Central memory CD8-positive, alpha-beta T cell (primary cell): ENCODE results near the gene SEMA5A.

ENCODE experiments used
- ATAC-seq: fragments of 150-1000 bp; cut with Tn5 transposase; replicated peaks from 2 replicates; pipeline ENCODE4 v1.10.0; 2022; ENCODE audit warnings: mild to moderate bottlenecking, moderate FRiP score, moderate number of reproducible peaks; ENCODE audit not compliant: poor library complexity, severe bottlenecking; ENCODE audit errors: extremely low read depth
- DNase-seq, 2 donors: peaks; one replicate each; pipeline ENCODE4 v3.0.0; 2021; ENCODE audit warnings: low spot score in 2 of 2
- H3K27ac Mint-ChIP-seq: one replicate; pipeline ENCODE4 v1.8.0; 2022; ENCODE audit warnings: low read depth, mild to moderate bottlenecking, moderate library complexity, mixed read lengths
- H3K27me3 Mint-ChIP-seq: one replicate; pipeline ENCODE4 v1.8.0; 2022; ENCODE audit warnings: mixed read lengths
- H3K36me3 Mint-ChIP-seq: one replicate; pipeline ENCODE4 v1.8.0; 2022; ENCODE audit warnings: mild to moderate bottlenecking, moderate library complexity, mixed read lengths; ENCODE audit not compliant: insufficient read depth
- H3K4me1 Mint-ChIP-seq: one replicate; pipeline ENCODE4 v1.8.0; 2022; ENCODE audit warnings: mixed read lengths
- H3K4me3 Mint-ChIP-seq: one replicate; pipeline ENCODE4 v1.8.0; 2022; ENCODE audit warnings: mild to moderate bottlenecking, moderate library complexity, mixed read lengths
- H3K9me3 Mint-ChIP-seq: one replicate; pipeline ENCODE4 v1.8.0; 2022; ENCODE audit warnings: mixed read lengths

SEMA5A gene

DNA sequence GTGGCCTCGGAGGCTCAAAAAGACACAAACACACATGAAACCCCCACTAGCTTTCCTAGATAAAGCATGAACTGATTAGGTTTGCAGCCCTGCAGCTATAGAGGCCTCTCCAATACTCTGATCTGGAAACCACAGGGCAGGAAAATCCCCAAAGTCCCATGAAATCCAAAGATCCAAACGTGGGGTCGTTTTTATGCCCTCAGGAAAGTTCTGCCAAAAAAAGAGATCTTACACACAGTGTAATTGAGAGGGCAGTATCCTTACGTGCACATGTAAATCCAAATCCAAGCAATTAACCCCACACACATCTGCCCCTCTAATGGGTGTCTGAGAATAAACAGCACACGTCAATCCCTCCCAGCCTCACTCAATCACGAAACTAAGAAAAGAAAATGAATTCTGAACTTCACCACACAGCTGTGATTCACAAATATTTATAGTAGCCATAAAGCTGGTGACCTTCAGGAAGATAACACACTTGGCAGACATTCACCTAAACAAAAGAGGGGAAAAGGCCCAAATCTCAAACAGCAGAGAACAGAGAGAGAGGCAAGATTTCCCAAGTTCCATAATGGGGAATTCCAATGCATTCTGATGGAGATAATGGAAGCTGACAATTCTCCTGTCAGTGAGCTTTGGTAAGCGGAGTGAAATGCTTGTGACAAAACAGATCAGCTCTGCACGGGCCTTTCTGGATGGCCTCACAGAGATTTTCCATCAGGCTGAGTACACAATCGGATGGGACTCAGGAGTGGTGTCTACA is 114.2 kb downstream of the SEMA5A start:
- no peak overlapping the region for H3K4me3 Mint-ChIP-seq
- H3K27ac Mint-ChIP-seq: no peak overlapping the region
- H3K36me3 Mint-ChIP-seq: no peaks in the 10 kb centered on the region
- no peaks in the 10 kb centered on the region for H3K4me1 Mint-ChIP-seq
- no peaks in the 10 kb centered on the region for H3K27me3 Mint-ChIP-seq
- H3K9me3 Mint-ChIP-seq: peaks cover 6% of the 10 kb centered on the region
- no peak for ATAC-seq
- DNase-seq: no peak

DNA sequence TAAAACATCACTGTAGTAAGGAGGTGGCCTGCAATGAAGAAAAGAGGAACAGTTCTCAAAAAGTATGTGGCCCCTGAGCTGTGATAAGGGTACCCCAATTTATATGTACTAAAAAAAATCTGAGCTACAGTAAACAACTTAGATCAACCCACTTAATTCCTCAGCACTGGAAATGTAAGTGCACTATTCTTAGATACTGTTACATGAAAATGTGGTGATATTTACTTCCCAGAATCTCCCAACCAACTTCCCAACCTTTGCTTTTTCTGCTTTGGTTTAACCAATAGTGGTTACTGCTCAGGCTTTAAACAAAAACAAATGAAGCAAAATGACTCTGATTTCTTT is 114.8 kb downstream of the SEMA5A start:
- H3K4me3 Mint-ChIP-seq: no peak overlapping the region
- no peaks in the 10 kb centered on the region for H3K4me1 Mint-ChIP-seq
- DNase-seq: no peak
- ATAC-seq: no peak
- H3K36me3 Mint-ChIP-seq: no peaks in the 10 kb centered on the region
- H3K9me3 Mint-ChIP-seq: peaks cover under 1% of the 10 kb centered on the region
- no peaks in the 10 kb centered on the region for H3K27me3 Mint-ChIP-seq
- no peak overlapping the region for H3K27ac Mint-ChIP-seq

GRCh38 chr5:9430306-9430705 is 115.6 kb downstream of the SEMA5A start:
- Mint-ChIP-seq H3K27ac (no peak overlapping the region), H3K27me3 (no peaks in the 10 kb centered on the region), H3K4me3 (no peak overlapping the region), H3K36me3 (no peaks in the 10 kb centered on the region), H3K9me3 (no peaks in the 10 kb centered on the region), H3K4me1 (no peaks in the 10 kb centered on the region)
- DNase-seq: no peak
- ATAC-seq: no peak

DNA sequence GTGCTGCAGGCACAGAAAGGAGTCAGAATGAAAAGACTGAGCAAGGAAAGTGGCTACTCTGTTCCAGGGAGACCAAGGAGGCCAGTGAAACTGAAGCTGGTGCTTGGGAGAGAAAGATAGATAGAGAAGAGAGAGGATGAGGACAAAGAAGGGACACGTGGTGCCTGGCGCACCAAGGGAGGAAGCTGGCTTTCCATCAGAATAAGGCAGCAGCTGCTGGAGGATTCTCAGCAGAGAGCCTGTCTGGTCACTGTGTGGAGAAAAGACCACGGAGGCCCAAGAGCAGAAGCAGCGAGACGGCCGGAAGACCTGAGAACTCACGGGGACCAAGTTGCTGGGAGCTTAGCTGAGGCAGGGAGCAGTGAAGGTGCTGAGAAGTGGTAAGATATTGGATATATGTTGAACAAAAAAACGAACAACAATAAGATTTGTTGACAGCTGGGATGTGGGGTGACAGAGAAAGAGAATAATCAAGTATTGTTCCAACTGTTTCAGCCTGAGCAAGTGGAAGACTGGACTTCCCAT is 116.1 kb downstream of the SEMA5A start:
- H3K27me3 Mint-ChIP-seq: no peaks in the 10 kb centered on the region
- no peak overlapping the region for H3K27ac Mint-ChIP-seq
- DNase-seq: no peak
- no peaks in the 10 kb centered on the region for H3K4me1 Mint-ChIP-seq
- ATAC-seq: no peak
- no peak overlapping the region for H3K4me3 Mint-ChIP-seq
- H3K36me3 Mint-ChIP-seq: no peaks in the 10 kb centered on the region
- no peaks in the 10 kb centered on the region for H3K9me3 Mint-ChIP-seq

DNA sequence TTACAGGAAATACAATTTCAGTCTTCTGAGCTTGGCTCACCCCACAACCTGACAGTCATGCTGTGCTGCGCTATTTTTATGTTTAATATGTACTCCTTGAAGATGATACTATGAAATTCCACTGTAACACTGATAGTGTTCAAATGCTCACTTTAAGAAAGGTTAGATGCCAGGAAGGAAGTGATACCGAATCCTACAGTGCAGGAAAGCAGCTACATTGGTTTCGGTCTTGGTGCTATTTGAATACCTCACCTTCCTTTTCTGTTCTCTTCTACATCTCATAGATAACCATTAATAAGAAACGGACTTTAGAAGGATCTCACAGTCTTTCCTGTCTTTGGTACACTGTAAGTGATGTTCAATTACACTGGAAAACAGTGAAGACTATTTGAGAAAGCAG is 117.6 kb downstream of the SEMA5A start:
- H3K4me3 Mint-ChIP-seq: no peak overlapping the region
- H3K4me1 Mint-ChIP-seq: no peaks in the 10 kb centered on the region
- no peak overlapping the region for H3K27ac Mint-ChIP-seq
- no peak for ATAC-seq
- H3K36me3 Mint-ChIP-seq: no peaks in the 10 kb centered on the region
- no peaks in the 10 kb centered on the region for H3K9me3 Mint-ChIP-seq
- H3K27me3 Mint-ChIP-seq: no peaks in the 10 kb centered on the region
- no peak for DNase-seq

DNA sequence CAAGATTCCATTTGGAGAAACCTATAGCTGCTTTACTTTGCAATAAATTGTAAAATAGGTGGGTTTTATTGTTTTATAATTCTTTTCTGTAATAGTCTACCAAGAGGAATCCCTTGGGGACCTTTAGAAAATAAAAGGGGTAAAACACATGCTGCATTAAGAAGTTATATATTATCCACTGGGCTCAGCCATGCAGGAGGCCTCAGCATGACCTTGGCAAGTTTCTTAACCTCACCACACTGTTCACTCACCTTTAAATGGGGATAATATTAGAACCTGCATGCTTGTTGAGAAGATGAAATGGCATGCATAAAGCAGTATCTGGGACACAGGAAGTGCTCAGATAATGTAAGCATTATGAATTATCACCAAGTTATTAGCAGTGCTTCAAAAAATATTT is 120.2 kb downstream of the SEMA5A start:
- Mint-ChIP-seq H3K36me3 (no peaks in the 10 kb centered on the region), H3K4me1 (no peaks in the 10 kb centered on the region), H3K9me3 (no peaks in the 10 kb centered on the region), H3K27ac (no peak overlapping the region), H3K27me3 (no peaks in the 10 kb centered on the region), H3K4me3 (no peak overlapping the region)
- DNase-seq (no peak), ATAC-seq (no peak)

GRCh38 chr5:9423571-9423970 is 122.3 kb downstream of the SEMA5A start:
- no peak for ATAC-seq
- no peaks in the 10 kb centered on the region for H3K27me3 Mint-ChIP-seq
- H3K4me3 Mint-ChIP-seq: no peak overlapping the region
- no peaks in the 10 kb centered on the region for H3K4me1 Mint-ChIP-seq
- no peak for DNase-seq
- H3K9me3 Mint-ChIP-seq: peaks cover 9% of the 10 kb centered on the region
- H3K27ac Mint-ChIP-seq: no peak overlapping the region
- no peaks in the 10 kb centered on the region for H3K36me3 Mint-ChIP-seq

DNA sequence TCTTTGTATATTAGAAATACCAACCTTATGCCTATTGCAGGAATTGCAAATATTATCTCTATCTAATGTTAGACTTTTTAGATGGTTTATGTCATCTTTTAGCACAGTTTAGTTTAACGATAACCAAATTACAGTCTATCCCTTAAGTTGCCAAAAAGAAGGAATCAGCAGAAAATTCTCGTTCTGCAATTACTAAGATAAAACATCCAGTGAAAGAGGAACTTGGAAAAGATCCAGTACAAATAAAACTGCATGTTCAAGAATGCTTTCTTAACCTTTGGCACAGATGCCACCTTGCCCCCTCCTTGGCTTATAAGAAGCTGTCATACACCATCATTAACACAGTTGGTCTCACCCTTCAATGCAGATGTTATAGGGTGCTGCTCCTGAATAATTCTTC is 124.0 kb downstream of the SEMA5A start:
- Mint-ChIP-seq H3K36me3 (no peaks in the 10 kb centered on the region), H3K27ac (no peak overlapping the region), H3K27me3 (no peaks in the 10 kb centered on the region), H3K9me3 (peaks cover 14% of the 10 kb centered on the region), H3K4me3 (no peak overlapping the region), H3K4me1 (no peaks in the 10 kb centered on the region)
- ATAC-seq: no peak
- DNase-seq: no peak

DNA sequence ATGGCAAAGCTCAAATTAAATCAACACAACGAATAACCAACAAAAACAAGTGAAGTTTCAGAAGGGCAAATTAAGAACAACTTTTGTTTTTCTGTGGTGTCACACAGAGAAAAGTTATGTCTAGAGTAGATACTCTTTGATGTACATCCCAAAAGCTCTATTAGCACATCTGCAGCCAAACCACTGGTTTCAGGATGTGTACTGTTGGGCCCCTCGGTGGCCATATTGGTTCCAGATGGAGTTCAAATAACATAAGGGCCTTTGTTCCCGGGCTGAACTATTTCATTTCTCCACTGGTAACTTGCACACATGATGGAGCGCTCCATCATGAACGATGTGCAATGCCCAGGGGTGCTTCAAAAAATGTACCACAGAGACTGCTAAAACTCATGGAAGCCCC is 126.1 kb downstream of the SEMA5A start:
- peaks cover 14% of the 10 kb centered on the region for H3K9me3 Mint-ChIP-seq
- H3K27ac Mint-ChIP-seq: no peak overlapping the region
- H3K4me1 Mint-ChIP-seq: no peaks in the 10 kb centered on the region
- no peak for ATAC-seq
- no peaks in the 10 kb centered on the region for H3K36me3 Mint-ChIP-seq
- no peak for DNase-seq
- no peaks in the 10 kb centered on the region for H3K27me3 Mint-ChIP-seq
- H3K4me3 Mint-ChIP-seq: no peak overlapping the region

GRCh38 chr5:9415566-9415965 is 130.3 kb downstream of the SEMA5A start:
- Mint-ChIP-seq H3K9me3 (peaks cover 14% of the 10 kb centered on the region), H3K27me3 (no peaks in the 10 kb centered on the region), H3K4me1 (no peaks in the 10 kb centered on the region), H3K36me3 (no peaks in the 10 kb centered on the region), H3K27ac (no peak overlapping the region), H3K4me3 (no peak overlapping the region)
- DNase-seq: no peak
- no peak for ATAC-seq

GRCh38 chr5:9415091-9415490 is 130.8 kb downstream of the SEMA5A start:
- peaks cover 14% of the 10 kb centered on the region for H3K9me3 Mint-ChIP-seq
- H3K4me1 Mint-ChIP-seq: no peaks in the 10 kb centered on the region

DNA sequence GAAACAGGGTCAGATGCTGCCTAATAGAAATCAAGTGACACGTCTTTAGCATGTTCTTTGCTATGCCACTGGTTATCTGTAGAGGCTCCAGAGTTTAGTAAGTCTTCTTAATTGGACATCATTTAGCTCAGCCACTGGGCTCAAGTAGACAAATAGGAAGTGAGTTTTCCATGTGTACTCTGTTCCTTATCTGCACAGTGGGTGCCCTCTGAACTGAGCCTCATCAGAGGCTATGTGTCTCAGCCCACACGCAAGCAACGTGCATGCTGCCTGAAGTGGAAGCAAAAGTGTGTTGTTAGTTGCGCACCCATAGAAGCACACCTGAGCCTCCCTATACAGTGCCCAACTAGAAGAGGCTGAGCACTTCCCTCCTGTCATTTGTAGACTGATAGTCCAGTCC is 134.7 kb downstream of the SEMA5A start:
- H3K9me3 Mint-ChIP-seq: peaks cover 7% of the 10 kb centered on the region

More at GRCh38 chr5:9415091-9415490, 130.8 kb downstream of the SEMA5A start:
- no peaks in the 10 kb centered on the region for H3K36me3 Mint-ChIP-seq
- ATAC-seq: no peak
- H3K27ac Mint-ChIP-seq: no peak overlapping the region
- no peaks in the 10 kb centered on the region for H3K27me3 Mint-ChIP-seq
- H3K4me3 Mint-ChIP-seq: no peak overlapping the region
- no peak for DNase-seq

DNA sequence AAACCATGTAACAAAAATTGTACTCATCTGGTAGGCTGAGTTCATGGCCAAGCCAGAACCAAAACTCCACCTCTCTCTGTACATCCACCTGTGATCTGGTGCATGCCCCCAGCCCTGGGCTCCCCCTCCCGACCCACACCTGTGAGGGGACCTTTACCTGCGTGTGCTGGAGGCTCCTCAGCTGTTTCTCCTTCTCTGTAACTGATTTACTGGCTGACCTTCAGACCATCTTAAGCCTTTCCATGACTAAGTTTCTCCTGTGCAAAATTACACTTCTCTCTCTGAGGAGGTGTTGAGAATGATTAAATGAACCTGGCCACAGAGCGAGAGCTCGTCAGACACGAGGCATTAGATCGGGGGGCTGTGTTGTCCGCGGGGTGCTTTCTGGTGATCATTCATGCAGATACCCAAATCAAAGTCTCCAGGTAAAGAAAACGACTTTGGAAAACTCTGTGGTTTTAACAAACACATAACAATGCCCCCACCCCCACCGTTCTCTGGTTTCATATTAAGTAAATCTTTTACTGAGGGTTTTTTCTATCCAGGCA is 136.4 kb downstream of the SEMA5A start:
- no peak overlapping the region for H3K4me3 Mint-ChIP-seq
- no peak for ATAC-seq
- no peak for DNase-seq
- no peak overlapping the region for H3K27ac Mint-ChIP-seq
- no peaks in the 10 kb centered on the region for H3K27me3 Mint-ChIP-seq
- no peaks in the 10 kb centered on the region for H3K4me1 Mint-ChIP-seq
- no peaks in the 10 kb centered on the region for H3K36me3 Mint-ChIP-seq
- H3K9me3 Mint-ChIP-seq: peaks cover 7% of the 10 kb centered on the region

More for the DNA sequence above, 134.7 kb downstream of the SEMA5A start:
- no peak overlapping the region for H3K27ac Mint-ChIP-seq
- DNase-seq (no peak), ATAC-seq (no peak)
- no peaks in the 10 kb centered on the region for H3K36me3 Mint-ChIP-seq
- H3K4me3 Mint-ChIP-seq: no peak overlapping the region
- no peaks in the 10 kb centered on the region for H3K27me3 Mint-ChIP-seq
- H3K4me1 Mint-ChIP-seq: no peaks in the 10 kb centered on the region
